ENCODE data around the gene RGS3. TPM values are rescaled to one million over a fixed set of nuclear protein-coding genes. Genes with fewer than 3 reads are reported as not detected.

The RGS3 gene
- total RNA-seq, 6 donors from 2014 or later, result 60.3 to 93.2 (median 72.6) TPM

- ATAC-seq (ENCODE audit: low FRiP score in 2 of 2) (no peak), DNase-seq (peak in 1 of 2 donors; percentile 68)
- Histone ChIP-seq H3K27ac (peak overlapping the region in 1 of 4 donors; percentile 39), H3K27me3 (no peaks in the 10 kb centered on the region), H3K4me1 (peaks cover 6 to 35% (median 20%) of the 10 kb centered on the region in 4 donors), H3K36me3 (peaks cover 0 to 9% (median 4%) of the 10 kb centered on the region in 4 donors), H3K4me3 (no peak overlapping the region), H3K9me3 (no peaks in the 10 kb centered on the region)
- TF ChIP-seq CTCF (IDR thresholded peaks at IDR 0.05) (no peak), POLR2AphosphoS5 (IDR thresholded peaks at IDR 0.05) (no peak), EP300 (IDR thresholded peaks at IDR 0.05) (no peak), POLR2A (IDR thresholded peaks at IDR 0.05) (no peak)
- 68 to 79% methylated on average over 7 to 9 of the region's 9 CpGs for WGBS, 2 donors
Measured at GRCh38 chr9:113506090-113506589, 42.6 kb downstream of the RGS3 start.

GRCh38 chr9:113507256-113507655 is 43.7 kb downstream of the RGS3 start:
- no peaks in the 10 kb centered on the region for H3K9me3 ChIP-seq
- peaks cover 6 to 39% (median 25%) of the 10 kb centered on the region in 4 donors for H3K4me1 ChIP-seq
- peaks cover 0 to 12% (median 4%) of the 10 kb centered on the region in 4 donors for H3K36me3 ChIP-seq
- ATAC-seq (ENCODE audit: low FRiP score in 2 of 2) (no peak), DNase-seq (peak in 1 of 2 donors; percentile 70)
- peak overlapping the region in 1 of 4 donors; percentile 27 for H3K27ac ChIP-seq
- no peaks in the 10 kb centered on the region for H3K27me3 ChIP-seq
- TF ChIP-seq POLR2AphosphoS5 (IDR thresholded peaks at IDR 0.05) (no peak), EP300 (IDR thresholded peaks at IDR 0.05) (no peak), POLR2A (IDR thresholded peaks at IDR 0.05) (no peak), CTCF (IDR thresholded peaks at IDR 0.05) (no peak)
- H3K4me3 ChIP-seq, result no peak overlapping the region
- 92 to 98% methylated on average over 7 to 11 of the region's 19 CpGs for WGBS, 2 donors

- no peak for ATAC-seq (ENCODE audit: low FRiP score in 2 of 2)
- Histone ChIP-seq H3K27ac (peak overlapping the region in 1 of 4 donors; percentile 42), H3K27me3 (no peaks in the 10 kb centered on the region), H3K36me3 (peaks cover 0 to 12% (median 4%) of the 10 kb centered on the region in 4 donors), H3K4me1 (peaks cover 6 to 39% (median 26%) of the 10 kb centered on the region in 4 donors), H3K4me3 (no peak overlapping the region), H3K9me3 (no peaks in the 10 kb centered on the region)
- DNase-seq, result no peak
- WGBS, 2 donors, result 77 to 80% methylated on average over 10 of the region's 10 CpGs
- TF ChIP-seq POLR2AphosphoS5 (IDR thresholded peaks at IDR 0.05) (no peak), EP300 (IDR thresholded peaks at IDR 0.05) (no peak), POLR2A (IDR thresholded peaks at IDR 0.05) (no peak), CTCF (IDR thresholded peaks at IDR 0.05) (no peak)
Measured at GRCh38 chr9:113508111-113508749, 44.7 kb downstream of the RGS3 start.

GRCh38 chr9:113509463-113509862 is 45.9 kb downstream of the RGS3 start:
- no peaks in the 10 kb centered on the region for H3K27me3 ChIP-seq
- peaks cover 0 to 16% (median 6%) of the 10 kb centered on the region in 4 donors for H3K36me3 ChIP-seq
- no peak for TF ChIP-seq POLR2A (IDR thresholded peaks at IDR 0.05)
- TF ChIP-seq CTCF (IDR thresholded peaks at IDR 0.05), result no peak
- TF ChIP-seq POLR2AphosphoS5 (IDR thresholded peaks at IDR 0.05), result no peak
- TF ChIP-seq EP300 (IDR thresholded peaks at IDR 0.05), result no peak
- H3K4me1 ChIP-seq, result peaks cover 6 to 39% (median 24%) of the 10 kb centered on the region in 4 donors
- ATAC-seq (ENCODE audit: low FRiP score in 2 of 2), result no peak
- H3K27ac ChIP-seq, result no peak overlapping the region
- no peaks in the 10 kb centered on the region for H3K9me3 ChIP-seq
- H3K4me3 ChIP-seq, result no peak overlapping the region
- WGBS, 2 donors, result 70 to 85% methylated on average over 7 of the region's 7 CpGs
- no peak for DNase-seq
